GM23338 (cell line): ENCODE data around the gene ATF4. TPM values are rescaled to one million over a fixed set of nuclear protein-coding genes. Genes with fewer than 3 reads are reported as not detected.
A peak's percentile ranks its signal among the peaks of the same experiment; 100 is the strongest.

Experiments
- ATAC-seq: fragments of 200-7000 bp; cut with Tn5 transposase; 3 replicates; pipeline ENCODE4 v1.9.1; 2020
- DNase-seq: peaks from one replicate; pipeline ENCODE4 v3.0.0-alpha.2; 2015; ENCODE audit warnings: low spot score
- H2AFZ ChIP-seq: fragments of 200-600 bp; sonication (generic); 2 replicates; pipeline ENCODE4 v1.8.0; 2016; ENCODE audit warnings: antibody characterized with exemption, mild to moderate bottlenecking, moderate library complexity
- H3F3A ChIP-seq: fragments of 200-600 bp; sonication (generic); replicated peaks from 2 replicates; pipeline ENCODE4 v1.8.0; 2017; ENCODE audit warnings: antibody characterized with exemption, mixed run types, low read depth
- H3K27ac ChIP-seq: fragments of 200-600 bp; sonication (generic); 2 replicates; pipeline ENCODE4 v1.6.1; 2016; ENCODE audit warnings: low read depth
- H3K27me3 ChIP-seq: fragments of 200-600 bp; sonication (generic); 2 replicates; pipeline ENCODE4 v1.8.0; 2016; ENCODE audit warnings: mild to moderate bottlenecking, mixed run types, moderate library complexity; ENCODE audit not compliant: insufficient read depth
- H3K36me3 ChIP-seq: fragments of 200-600 bp; sonication (generic); 2 replicates; pipeline ENCODE4 v1.8.0; 2016; ENCODE audit warnings: mild to moderate bottlenecking; ENCODE audit not compliant: insufficient read depth
- H3K4me1 ChIP-seq: fragments of 200-600 bp; sonication (generic); 2 replicates; pipeline ENCODE4 v1.8.0; 2016; ENCODE audit warnings: mild to moderate bottlenecking, moderate library complexity; ENCODE audit not compliant: insufficient read depth
- H3K4me2 ChIP-seq: fragments of 200-600 bp; sonication (generic); 2 replicates; pipeline ENCODE4 v1.7.1; 2017; ENCODE audit warnings: mixed run types
- H3K4me3 ChIP-seq: fragments of 200-600 bp; sonication (generic); 2 replicates; pipeline ENCODE4 v1.6.1; 2016; ENCODE audit warnings: mixed run types
- H3K79me2 ChIP-seq: fragments of 200-600 bp; sonication (generic); replicated peaks from 2 replicates; pipeline ENCODE4 v1.8.0; 2017; ENCODE audit warnings: mild to moderate bottlenecking; ENCODE audit not compliant: insufficient read depth
- H3K9me2 ChIP-seq: fragments of 200-600 bp; sonication (generic); 2 replicates; pipeline ENCODE4 v1.8.0; 2017; ENCODE audit not compliant: insufficient read depth
- H4K20me1 ChIP-seq: fragments of 200-600 bp; sonication (generic); replicated peaks from 2 replicates; pipeline ENCODE4 v1.8.0; 2017; ENCODE audit warnings: mild to moderate bottlenecking; ENCODE audit not compliant: insufficient read depth
- H3K27ac Mint-ChIP-seq: 2 replicates; pipeline ENCODE4 v1.8.0; 2020; ENCODE audit warnings: inconsistent platforms, mild to moderate bottlenecking, moderate library complexity, mixed read lengths
- H3K27me3 Mint-ChIP-seq: 3 replicates; pipeline ENCODE4 v1.8.0; 2022; ENCODE audit warnings: low read depth, mild to moderate bottlenecking, moderate library complexity, mixed read lengths, inconsistent platforms; ENCODE audit not compliant: insufficient read depth, poor library complexity
- H3K36me3 Mint-ChIP-seq: 3 replicates; pipeline ENCODE4 v1.8.0; 2021; ENCODE audit warnings: low read depth, mild to moderate bottlenecking, inconsistent platforms, moderate library complexity, mixed read lengths
- H3K4me1 Mint-ChIP-seq: 3 replicates; pipeline ENCODE4 v1.8.0; 2020; ENCODE audit warnings: mild to moderate bottlenecking, inconsistent platforms, mixed read lengths
- H3K4me3 Mint-ChIP-seq: 3 replicates; pipeline ENCODE4 v1.8.0; 2021; ENCODE audit warnings: moderate library complexity, mild to moderate bottlenecking, inconsistent platforms, mixed read lengths
- H3K9me3 Mint-ChIP-seq: 3 replicates; pipeline ENCODE4 v1.8.0; 2020; ENCODE audit warnings: moderate library complexity, mild to moderate bottlenecking, inconsistent platforms, mixed read lengths
- CREB1 ChIP-seq: fragments of 250-450 bp; sonication (Bioruptor Pico); IDR thresholded peaks from 2 replicates; pipeline ENCODE4 v1.5.0; 2020; ENCODE audit warnings: low read depth, mild to moderate bottlenecking, moderate library complexity
- EZH2 ChIP-seq: fragments of 200-600 bp; sonication (generic); IDR thresholded peaks from one replicate; pipeline ENCODE4 v1.8.0; 2017; ENCODE audit warnings: antibody characterized with exemption, mild to moderate bottlenecking, low read depth; ENCODE audit not compliant: unreplicated experiment
- NANOG ChIP-seq: IDR thresholded peaks from 2 replicates; pipeline ENCODE4 v1.6.1; 2016; ENCODE audit warnings: antibody characterized with exemption, borderline replicate concordance
- POLR2AphosphoS5 ChIP-seq: IDR thresholded peaks from 2 replicates; pipeline ENCODE4 v1.6.1; 2016; ENCODE audit warnings: antibody characterized with exemption, low read depth
- ZNF331 ChIP-seq: fragments of 250-450 bp; sonication (Bioruptor Pico); IDR thresholded peaks from 2 replicates; pipeline ENCODE4 v1.5.0; 2020; ENCODE audit warnings: low read depth, mild to moderate bottlenecking, moderate library complexity
- polyA plus RNA-seq: library from polyadenylated mRNA; unstranded; fragments of >200 nt; fragmentation: Nextera tagmentation; extraction: Ambion mirVana; gene quantifications from 2 replicates; pipeline ENCODE4 v1.2.1, GENCODE V29; 2016
- total RNA-seq: library from RNA; depleted of rRNA; stranded (reverse); fragments of >200 nt; shearing (Covaris generic); gene quantifications from 2 replicates; pipeline ENCODE4 v1.2.3, GENCODE V29; 2014
- TF ChIP-seq, protein P1 (sequence below), 2 experiments: fragments of 200-600 bp in 1 of 2; sonication (generic) in 1 of 2; conservative IDR thresholded peaks; 2 replicates each; pipeline versions ENCODE4 v1.5.1 to v1.6.1; 2016 to 2017; ENCODE audit warnings: antibody characterized with exemption in 2 of 2, low read depth in 2 of 2, mild to moderate bottlenecking in 2 of 2, moderate library complexity in 1 of 2
- TF ChIP-seq, protein P2 (sequence below): IDR thresholded peaks from 2 replicates; pipeline ENCODE4 v1.6.1; 2016; ENCODE audit warnings: antibody characterized with exemption

The ATF4 gene
- total and polyA plus RNA-seq, 2 experiments from 2014 or later = 446 to 553 TPM

DNA sequence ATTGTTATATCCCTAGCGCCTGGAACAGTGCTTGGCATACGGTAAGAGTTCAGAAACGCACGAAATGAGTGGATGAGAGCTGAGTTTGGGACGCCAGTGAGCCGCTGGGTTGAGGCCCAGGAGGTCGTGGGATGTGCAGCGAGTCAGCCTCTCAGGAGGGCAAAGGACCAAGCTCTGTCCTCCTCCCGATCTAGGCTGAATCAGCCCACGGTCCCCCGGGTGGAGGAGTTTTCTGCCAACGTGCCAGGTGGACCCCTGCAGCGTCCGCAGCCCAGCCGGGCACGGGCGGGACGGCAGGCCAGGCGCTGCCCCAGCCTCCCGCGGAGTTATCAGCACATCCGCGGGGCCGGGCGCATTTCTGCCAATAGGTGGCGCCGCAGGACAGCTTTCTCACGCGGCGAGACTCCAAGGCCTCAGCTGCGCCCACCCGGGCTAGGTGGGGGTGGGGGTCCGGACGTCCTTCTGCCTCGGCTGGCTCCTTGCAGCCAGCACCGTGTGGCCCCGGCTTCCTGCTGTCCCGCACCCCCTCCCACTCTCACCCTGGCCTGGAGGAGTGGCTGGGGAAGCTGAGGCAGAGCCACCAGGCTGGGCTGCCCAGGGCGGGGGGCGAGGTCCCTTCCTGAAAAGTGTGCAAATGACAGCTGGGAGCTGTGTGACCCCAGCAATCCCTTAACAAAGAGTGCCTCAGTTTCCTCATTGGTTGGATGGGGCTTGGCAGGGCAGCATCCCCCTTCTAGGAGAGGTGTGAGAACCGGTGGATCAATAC is 14.4 kb downstream of the ATF4 start:
- Mint-ChIP-seq H3K9me3 (no peaks in the 10 kb centered on the region), H3K4me1 (peaks cover 60% of the 10 kb centered on the region), H3K4me3 (peak overlapping the region; percentile 47; the same call in 2 of the 3 replicates), H3K27me3 (peaks cover 38% of the 10 kb centered on the region), H3K36me3 (peaks cover 17% of the 10 kb centered on the region), H3K27ac (no peak overlapping the region)
- Histone ChIP-seq H3F3A (peaks cover 27% of the 10 kb centered on the region), H3K79me2 (peaks cover 21% of the 10 kb centered on the region), H4K20me1 (peaks cover 20% of the 10 kb centered on the region), H3K4me3 (peak overlapping the region; percentile 53), H3K27ac (peak overlapping the region; percentile 74; the same call in 1 of the 2 replicates), H3K36me3 (peaks cover 5% of the 10 kb centered on the region; the same call in 1 of the 2 replicates), H3K27me3 (no peaks in the 10 kb centered on the region), H3K4me2 (peak overlapping the region; percentile 87), H3K9me2 (no peaks in the 10 kb centered on the region), H3K4me1 (peaks cover 47% of the 10 kb centered on the region), H2AFZ (peak overlapping the region; percentile 94)
- TF ChIP-seq, protein P1, sequence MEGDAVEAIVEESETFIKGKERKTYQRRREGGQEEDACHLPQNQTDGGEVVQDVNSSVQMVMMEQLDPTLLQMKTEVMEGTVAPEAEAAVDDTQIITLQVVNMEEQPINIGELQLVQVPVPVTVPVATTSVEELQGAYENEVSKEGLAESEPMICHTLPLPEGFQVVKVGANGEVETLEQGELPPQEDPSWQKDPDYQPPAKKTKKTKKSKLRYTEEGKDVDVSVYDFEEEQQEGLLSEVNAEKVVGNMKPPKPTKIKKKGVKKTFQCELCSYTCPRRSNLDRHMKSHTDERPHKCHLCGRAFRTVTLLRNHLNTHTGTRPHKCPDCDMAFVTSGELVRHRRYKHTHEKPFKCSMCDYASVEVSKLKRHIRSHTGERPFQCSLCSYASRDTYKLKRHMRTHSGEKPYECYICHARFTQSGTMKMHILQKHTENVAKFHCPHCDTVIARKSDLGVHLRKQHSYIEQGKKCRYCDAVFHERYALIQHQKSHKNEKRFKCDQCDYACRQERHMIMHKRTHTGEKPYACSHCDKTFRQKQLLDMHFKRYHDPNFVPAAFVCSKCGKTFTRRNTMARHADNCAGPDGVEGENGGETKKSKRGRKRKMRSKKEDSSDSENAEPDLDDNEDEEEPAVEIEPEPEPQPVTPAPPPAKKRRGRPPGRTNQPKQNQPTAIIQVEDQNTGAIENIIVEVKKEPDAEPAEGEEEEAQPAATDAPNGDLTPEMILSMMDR (conservative IDR thresholded peaks at IDR 0.05; ENCODE audit: low read depth in 2 of 2) = peak; percentile 69 to 92
- TF ChIP-seq POLR2AphosphoS5 (no peak), ZNF331 (CRISPR knock-in tag) (no peak), NANOG (no peak)
- DNase-seq = peak; percentile 95
- peak; percentile 55 for ATAC-seq

DNA sequence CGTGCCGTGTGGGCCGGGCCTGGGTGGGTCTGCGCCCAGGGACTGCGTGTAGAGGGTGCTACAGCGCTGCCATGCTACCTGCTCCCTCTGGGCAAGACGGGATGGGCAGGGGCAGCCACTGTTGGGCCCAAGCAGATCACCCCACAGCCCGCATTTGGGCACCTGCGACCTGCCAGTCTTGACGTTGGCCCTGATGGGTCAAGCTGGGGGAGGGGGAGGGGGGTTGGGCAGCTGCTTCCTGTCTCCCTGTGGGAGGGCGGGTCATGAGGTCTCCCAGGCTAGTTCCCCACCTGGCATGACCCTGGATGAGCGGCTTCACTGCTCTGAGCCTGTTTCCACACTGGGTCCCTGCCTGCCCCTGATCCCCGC is 15.0 kb downstream of the ATF4 start:
- Mint-ChIP-seq H3K27me3 (peaks cover 34% of the 10 kb centered on the region), H3K4me3 (no peak overlapping the region), H3K36me3 (peaks cover 11% of the 10 kb centered on the region), H3K9me3 (no peaks in the 10 kb centered on the region), H3K27ac (no peak overlapping the region), H3K4me1 (peaks cover 56% of the 10 kb centered on the region)
- H3K4me3 ChIP-seq = peak overlapping the region; percentile 53
- peaks cover 17% of the 10 kb centered on the region for H3K79me2 ChIP-seq
- peak overlapping the region; percentile 87 for H3K4me2 ChIP-seq
- no peaks in the 10 kb centered on the region for H3K36me3 ChIP-seq
- TF ChIP-seq EZH2 = no peak
- no peak for TF ChIP-seq CREB1 (CRISPR knock-in tag)
- no peak for TF ChIP-seq ZNF331 (CRISPR knock-in tag)
- TF ChIP-seq, protein P2, sequence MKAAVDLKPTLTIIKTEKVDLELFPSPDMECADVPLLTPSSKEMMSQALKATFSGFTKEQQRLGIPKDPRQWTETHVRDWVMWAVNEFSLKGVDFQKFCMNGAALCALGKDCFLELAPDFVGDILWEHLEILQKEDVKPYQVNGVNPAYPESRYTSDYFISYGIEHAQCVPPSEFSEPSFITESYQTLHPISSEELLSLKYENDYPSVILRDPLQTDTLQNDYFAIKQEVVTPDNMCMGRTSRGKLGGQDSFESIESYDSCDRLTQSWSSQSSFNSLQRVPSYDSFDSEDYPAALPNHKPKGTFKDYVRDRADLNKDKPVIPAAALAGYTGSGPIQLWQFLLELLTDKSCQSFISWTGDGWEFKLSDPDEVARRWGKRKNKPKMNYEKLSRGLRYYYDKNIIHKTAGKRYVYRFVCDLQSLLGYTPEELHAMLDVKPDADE = 0 out of 2 replicates have a peak, but pooled peaks have one; percentile 41
- H3K27me3 ChIP-seq = no peaks in the 10 kb centered on the region
- ATAC-seq (peak; percentile 14), DNase-seq (peak; percentile 67)
- H2AFZ ChIP-seq = peak overlapping the region; percentile 94
- peaks cover 47% of the 10 kb centered on the region for H3K4me1 ChIP-seq
- peaks cover 21% of the 10 kb centered on the region for H3F3A ChIP-seq
- peaks cover 14% of the 10 kb centered on the region for H4K20me1 ChIP-seq
- no peaks in the 10 kb centered on the region for H3K9me2 ChIP-seq
- H3K27ac ChIP-seq = no peak overlapping the region
